Measurements from ENCODE around the gene DICER1.

The DICER1 gene

DNA sequence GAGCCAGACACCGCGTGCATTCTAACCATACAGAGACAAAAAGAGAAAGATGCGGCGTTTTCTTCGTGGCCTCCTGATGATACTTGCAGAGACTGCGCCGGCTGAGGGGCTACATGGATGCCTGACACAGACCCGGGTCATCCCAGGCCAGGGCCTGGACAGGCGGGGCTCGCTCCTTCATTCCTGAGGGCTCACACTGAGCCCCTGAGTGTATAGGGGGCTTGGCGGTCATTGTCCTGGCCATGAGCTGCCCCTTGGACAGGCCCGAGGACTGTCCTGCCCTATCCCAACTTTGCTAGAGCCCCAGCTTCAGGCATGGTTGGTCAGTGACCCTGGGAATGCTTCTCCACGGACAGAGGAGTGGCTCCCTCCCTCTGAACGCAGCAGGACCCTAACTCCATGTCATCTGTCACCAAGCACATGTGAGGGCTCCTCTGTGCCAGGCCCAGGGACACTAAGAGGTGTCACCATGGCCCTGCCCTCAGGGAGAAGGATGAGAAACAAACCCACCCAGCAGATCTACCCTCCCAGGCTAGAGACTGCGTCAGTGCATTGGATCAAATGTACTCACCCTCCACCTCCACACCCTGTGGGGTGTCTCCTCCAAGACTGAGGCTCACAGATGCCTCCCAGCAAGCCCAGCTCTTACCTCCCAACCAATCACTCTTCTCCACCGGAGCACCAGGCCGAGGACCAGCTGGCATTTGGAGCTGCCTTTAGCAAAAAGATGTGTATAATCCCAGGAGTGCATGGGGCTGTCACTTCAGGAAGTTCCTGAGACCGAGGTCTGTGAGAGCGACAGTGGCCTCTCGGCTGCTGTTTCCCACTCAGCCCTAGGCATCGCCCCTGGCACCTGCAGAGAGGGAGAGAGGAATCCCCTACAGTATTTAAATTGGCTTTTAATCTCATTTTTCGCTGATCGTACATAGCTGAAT lies 102.7 kb downstream of the DICER1 start:
- no peak for DNase-seq

DNA sequence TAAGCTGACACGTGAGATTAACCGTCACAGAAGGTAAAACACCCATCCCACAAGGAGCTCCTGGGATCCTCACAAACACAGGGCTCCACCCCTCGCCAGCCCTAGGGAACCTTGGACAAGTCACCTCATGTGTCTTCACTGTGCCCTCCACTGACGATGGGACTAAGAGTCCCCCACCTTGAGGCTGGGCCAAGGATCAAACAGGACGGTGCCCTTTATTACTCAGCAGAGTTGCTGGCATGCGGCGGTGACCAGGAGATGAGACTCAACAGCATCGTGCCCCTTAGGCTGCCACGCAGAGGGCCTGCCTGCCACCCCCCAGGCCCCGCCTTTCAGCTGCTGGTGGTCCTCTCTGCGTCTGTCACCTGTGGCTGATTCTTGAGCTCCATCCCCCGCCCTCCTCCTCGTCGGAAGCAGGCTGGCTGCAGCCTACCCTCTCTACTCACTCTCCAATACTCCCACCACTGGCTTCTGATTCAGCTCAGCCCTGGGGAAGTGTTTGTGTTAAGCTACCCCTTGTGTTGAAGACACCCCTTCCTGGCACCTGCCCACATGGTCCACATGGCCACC lies 105.2 kb downstream of the DICER1 start:
- DNase-seq = no peak

DNA sequence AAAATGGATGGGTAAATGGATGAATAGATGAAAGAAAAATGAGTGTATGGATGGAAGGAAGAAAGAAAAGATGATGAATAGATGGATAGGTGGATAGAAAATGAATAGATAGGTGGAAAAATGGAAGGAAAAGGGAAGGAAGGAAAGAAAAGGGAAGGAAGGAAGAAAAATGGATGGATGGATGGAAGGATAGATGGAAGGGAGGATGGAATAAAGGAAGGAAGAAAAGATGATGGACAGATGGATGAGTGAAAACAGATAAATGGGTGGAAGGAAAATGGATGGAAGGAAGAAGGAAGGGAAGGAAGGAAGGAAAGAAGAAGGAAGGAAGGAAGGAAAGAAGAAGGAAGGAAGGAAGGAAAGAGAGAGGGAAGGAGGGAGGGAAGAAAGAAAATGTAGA lies 107.4 kb downstream of the DICER1 start:
- no peak for DNase-seq

DNA sequence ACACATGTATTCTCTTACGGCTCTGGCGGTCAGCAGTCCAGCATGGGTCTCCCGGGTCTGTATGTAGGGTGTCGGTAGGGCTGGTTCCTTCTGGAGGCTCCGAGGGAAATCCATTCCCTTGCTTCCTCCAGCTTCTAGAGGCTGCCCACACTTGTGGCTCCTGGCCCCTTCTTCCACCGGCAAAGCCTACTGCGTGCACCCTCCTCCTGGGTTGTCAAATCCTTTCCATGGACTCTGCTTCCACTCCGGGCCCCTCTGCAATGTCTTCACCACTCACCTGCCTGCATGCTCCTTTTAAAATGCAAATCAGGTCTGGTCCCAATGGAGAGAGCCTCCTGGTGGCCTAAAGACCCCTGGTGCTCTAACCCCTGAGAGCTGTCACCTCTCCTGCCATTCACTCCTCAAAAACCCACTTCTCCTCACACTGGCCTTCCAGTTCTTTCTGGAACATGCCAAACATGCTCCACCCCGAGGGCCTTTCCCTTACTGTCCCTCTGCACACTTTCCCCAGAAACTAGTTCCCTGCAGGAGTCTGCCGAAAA lies 108.5 kb downstream of the DICER1 start:
- no peak for DNase-seq

DNA sequence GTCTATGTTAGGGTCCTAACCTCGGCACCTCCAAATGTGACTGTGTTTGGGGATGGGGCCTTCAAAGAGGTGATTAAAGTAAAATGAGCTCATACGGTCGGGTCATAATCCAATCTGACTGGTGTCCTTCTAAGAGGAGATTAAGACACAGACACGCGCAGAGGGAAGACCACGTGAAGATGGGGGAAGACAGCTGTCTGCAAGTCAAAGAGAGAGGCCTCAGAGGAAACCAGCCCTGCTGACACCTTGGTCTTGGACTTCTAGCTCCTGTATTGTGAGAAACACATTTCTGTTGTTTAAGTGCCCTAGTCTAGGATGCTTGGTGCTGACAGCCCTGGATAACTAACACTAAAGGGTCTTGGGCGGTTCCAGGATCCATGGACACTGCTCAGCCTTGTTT lies 109.6 kb downstream of the DICER1 start:
- DNase-seq = no peak

DNA sequence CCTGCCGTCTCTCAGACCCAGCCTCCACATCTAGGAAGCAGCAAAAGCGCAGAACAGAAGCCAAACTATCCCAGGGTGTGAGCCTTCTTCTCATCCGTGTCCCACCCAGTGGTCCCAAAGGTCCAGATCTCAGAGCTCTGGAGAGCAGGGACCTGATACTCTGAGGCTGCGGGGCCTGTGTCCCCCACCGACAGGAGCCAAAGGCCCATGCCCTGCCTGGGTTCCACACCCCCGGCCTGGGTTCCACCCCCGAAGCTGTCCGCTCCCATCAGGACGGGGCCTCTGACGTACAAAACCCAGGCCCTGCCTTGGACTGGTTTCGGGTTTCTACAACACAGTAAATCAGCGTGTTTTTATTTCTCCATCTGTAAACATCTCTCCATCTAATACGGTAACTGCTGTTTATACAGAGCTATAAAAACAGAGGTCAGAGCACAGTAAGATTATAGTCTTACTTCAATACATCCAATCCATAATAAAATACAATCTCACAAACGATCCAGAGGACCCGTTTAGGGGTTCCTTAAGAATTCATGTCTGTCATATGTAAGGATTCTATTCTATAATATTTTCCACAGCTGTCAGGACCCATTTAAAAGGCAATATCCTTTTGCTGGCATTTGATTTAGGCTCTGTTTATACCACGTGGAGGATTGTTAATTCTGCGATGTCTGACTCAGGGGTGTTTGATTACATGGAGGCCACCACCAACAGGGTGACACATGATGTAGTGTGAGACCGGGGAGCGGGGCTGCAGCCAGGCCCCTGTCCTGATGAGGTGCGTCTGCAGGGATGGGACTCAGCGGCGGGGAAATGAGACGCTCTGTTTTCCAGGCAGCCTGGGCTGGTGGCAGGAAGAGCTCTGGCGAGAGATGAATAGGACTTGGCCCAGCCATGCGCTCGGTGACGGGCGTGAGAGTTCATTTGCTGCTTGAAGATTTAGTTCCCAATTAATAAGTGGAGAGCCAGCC lies 110.3 kb downstream of the DICER1 start:
- DNase-seq = peak; percentile 17

DNA sequence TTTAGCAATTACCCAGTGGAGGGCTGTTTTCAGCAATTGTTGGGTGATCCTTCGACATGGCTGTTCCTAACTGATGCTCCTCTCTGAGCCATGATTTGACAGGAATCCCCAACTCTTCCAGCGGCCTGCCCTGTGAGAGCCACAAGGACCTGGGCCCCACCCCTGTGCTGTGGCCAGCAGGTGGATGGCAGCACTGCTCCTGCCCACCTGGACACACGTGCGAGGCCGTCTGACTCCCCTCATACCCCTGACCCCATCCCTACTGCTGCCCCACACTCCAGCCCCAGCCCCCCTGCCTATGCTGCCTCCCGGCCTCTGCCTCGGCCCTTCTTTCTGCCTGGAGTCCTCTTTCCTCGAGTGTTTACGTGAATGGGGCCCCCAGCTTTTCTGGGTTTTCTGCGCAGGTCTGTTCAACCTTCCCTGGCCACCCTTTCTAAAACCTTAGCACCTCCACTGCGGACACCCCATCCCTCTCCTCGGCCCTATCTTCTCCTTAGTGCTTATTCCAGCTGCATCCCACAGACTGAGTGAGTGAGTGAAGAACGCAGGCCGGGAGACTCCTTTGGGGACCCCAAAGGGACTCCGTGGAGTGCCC lies 111.4 kb downstream of the DICER1 start:
- DNase-seq = no peak

DNA sequence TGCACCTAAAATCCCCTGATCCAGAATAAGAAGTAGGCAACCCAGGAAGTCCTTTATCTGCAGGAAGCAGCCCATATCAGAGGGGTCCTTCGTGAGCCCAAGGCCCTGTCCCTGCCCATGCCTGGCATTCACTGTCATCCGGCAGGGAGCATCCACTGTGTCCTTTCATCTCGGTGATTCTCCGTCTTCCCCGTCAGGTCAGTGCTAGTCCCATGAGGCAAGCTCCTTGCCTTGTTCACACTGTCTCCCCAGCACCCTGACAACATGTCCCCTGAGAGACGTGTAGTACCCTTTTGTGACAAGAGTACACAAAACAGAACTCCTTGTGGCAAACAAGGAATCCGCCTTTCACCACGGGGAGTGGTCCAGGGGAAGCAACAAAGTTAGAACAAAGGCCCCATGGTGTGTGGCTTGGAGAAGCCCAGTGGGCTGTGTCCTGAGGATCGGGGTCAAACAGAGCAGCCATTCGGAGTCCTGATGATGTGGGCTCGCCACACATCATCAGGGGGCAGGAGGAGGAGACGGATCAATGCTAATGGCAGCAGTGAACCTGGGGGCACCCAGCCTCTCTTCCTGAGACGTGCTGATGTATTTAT lies 112.1 kb downstream of the DICER1 start:
- no peak for DNase-seq

DNA sequence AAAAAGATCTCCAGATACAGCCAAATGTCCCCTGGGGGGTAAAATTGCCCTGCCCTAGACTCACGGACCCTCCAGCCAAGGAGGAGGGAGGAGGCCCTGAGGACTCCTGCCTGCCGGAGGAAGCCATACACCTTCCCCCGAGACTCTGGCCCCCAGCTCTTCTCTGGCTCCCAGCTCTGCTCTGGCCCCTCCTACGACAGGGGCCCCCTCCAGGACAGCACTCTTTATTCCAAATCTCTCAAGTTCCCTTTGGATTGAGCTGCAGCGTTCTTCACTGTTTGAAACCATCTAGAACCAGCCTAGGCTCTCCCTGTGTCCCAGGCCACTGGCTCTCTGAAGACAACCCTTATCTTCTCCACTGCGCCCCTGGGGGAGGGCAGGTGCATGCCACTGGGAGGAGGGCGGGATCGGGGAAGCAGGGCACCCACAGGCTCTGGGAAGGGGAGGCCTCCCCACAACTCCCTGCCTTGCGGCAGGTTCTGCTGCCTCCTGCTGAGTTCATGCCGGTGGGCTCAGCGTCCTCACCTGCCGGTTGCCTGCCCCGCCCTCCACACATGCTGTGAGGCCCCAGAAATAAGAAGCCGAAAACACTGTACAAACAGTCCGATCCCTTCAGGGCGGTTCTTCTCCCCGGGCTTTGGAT lies 112.7 kb downstream of the DICER1 start:
- no peak for DNase-seq

DNA sequence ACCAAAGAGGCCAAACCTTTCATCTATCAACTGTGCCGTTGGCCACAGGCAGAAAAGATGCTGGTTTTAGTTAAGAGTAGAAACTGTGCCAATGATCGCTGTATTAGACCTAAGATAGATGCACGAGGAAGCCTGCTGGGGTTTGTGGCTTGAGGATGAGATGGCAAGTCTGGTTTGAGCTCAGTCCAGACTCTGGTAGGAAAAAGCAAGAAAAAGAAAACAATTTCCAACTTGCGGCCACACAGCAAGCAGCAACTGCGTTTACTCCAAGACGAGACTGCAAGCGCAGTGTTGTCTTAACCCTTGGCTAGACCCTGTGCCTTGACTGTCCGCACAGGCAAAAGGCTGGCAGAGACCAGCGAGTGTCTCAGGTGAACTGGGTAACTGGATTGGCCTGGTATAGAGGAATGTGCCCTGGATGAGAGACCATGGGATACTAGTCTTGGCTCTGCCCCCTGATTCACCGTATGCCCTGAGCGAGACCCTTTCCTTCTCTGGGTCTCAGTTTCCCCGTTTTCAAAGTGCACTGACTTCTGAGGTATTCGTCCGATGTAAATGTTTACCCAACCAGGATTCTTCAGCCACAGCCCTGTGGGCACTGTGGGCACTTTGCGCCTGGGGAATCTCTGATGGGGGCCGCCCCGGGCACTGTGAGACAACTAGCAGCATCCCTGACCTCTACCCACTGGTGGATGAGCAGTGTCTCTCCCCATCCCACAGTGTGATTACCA lies 113.4 kb downstream of the DICER1 start:
- no peak for DNase-seq

DNA sequence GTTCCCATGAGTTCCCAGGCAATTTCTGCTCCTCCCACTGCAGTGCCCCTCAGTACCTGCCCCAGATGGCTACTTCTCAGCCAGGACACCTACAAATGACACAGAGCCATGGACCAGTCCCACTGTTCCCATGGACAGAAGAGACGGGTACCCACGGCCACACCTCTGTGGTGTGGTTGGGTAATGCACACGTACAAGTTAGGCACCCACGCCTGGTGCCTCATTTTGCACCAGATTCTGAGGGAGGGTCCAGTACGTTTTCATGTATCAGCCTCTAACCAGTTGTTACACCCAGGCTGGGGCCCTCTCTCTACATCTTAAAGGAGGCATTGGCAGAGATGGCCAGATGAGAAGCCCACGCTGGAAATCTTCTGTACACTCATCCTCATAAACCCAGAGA lies 114.0 kb downstream of the DICER1 start:
- no peak for DNase-seq

DNA sequence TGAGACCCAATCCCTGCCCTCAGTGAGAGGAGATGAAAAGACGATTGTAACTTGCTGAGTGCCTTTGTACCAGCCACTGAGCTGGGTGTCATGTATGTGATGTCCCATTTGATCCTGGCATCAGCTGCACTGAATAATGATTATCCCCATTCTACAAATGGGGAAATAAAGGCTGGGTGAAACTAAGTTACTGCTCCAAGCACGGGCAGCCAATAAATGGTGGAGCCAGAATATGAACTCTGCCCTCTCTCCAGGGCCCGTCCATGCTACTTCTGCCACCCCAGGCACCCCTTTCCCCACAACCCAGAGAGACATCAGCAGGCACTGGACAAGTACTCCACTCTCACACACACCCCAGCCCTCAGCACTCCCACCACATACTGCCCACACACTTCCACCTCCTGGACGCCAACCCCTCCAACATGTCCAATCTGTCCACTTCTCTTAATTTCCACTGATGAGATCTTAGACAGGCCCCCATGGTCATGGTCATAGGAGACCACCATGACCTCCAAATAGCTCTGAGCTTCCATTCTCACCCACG lies 115.8 kb downstream of the DICER1 start:
- no peak for DNase-seq

DNA sequence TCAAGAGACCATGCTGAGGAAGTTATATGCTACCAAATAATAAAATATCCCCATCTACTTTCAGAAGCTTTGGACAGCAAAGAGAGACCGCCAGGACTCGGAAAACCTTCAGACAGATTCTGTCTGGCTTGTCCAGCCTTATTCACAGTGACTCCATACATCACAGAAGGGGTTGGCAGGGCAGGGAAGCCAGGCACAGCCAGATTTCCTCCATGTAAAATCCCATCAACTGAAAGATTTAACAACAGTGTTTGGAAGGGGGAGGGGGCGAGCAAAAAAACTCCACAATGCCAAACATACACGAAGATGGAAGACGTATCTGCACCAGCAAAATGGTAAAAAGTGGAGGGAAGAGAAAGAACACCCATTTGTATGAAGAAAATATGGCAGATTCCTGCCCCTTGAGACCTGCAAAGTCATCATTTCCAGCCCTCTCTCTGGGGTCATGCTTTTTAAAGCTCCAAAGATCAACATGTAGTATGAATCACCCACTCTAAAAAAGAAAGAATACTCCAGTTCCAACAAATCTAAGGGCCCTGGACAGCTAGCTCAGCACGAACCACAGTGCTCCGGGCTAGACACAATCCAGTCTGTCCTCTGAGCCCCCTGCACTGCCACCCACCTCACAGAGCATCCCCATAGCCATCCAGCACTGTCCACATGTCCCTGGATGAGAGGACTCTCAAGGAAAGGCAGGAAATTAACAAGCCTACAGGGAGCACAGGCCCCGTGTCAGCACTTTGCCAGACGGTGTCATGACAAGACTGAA lies 116.4 kb downstream of the DICER1 start:
- peak; percentile 8 for DNase-seq

DNA sequence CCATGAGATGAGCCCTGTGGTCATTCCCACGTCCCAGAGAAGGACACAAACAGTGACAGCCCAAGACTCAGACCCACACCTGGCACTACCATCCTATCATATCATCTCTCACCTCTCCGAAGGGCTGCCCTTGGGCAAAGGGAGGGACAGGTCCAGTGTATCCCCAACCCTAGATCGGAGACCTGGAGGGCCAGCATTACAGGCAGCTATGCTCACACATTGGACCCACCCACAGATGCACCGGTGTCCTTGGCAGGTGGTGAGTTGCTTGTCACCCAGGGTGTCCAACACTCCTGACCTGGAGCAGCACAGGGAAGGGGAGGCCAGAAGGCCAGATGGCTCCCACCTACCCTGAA lies 117.4 kb downstream of the DICER1 start:
- no peak for DNase-seq

DNA sequence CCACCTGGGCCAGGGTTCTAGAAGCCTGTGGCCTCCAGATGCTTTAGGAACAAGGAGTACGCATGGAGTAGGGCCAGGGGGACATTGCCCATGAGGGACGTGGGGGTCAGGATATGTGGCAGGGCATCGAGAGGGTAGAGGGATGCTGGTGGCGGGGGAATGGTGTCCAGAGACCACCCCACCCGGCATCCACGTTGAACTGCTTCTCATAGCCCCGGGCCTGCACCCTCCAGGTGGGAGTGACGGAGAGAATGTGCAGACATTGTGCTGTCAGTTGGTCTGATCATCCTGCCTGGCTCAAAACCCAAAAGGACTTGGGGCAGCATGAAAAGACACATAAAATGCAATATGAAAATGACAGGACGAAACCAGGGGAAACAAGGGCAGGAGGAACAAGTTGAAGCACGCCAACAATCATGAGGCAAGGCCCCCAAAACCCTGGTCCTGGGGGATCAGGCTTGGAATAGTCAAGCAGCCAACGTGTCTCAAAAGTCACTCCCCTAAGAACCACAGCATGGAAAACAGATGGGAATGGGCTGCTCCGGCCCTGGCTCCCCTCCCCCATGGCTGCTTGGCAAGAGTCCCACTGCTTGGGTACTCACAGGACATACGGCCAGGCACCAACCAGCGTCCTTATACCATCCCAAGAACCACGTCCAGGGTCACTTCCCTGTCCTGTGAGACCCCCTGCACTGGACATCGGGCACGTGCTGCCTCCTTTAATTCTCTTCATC lies 117.9 kb downstream of the DICER1 start:
- no peak for DNase-seq

DNA sequence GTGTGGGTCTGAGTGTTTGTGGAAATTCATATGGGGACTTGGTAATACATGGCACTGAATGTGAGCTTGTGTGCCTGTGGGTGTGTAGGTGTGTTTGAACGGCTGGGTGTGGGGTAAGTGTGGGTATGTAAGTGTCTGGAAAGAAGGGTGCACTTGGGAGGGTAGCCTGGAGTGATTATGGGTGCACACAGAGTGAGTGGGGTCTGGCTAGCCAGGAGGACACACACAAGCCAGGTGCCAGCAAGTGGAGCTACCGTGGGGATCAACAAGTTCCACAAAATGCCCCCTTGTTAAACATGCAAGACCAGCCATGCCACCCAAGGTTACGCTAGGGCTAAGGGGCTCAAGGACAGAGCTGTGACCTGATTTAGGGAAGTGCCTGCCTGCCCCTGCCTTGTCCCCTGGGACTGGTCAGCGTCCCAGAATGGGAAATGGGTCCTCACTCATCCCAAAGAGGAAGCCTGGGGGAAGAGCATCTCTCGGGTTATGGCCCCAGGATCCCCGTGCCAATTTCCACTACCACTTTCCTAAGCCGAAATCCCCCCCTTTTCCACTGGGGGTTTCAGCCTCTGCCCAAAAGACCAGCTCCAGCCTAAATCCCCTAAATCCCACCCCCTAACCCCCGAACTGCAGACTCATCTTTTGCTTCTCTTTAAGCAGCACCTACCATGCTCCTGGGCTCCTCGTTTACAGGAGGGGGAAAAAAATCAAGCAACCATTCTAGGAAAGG lies 118.6 kb downstream of the DICER1 start:
- DNase-seq = no peak

DNA sequence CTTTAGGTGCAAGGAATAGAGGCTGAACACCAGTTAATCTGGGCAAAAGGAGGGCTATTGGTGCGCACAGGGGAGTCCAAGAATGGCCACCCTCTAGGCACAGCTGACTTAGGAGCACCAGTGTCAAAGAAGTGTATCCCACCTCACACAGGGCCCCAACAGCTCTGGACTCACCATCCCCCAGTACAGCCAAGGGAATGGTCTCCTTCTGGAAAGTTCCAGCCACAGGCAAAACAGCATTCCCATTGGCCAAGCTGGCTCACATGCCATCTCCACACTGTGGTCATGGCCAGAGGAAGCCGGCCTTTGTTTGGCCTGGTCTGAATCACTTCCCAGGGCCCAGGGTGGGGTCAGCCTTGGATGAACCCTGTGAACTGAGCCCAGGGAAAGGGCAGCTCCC lies 120.1 kb downstream of the DICER1 start:
- DNase-seq = no peak

All from fibroblast of skin of right biceps (primary cell).